ENCODE results near the gene MARS2.
"Not testable (repeated sequence)": the region's sequence is repeated elsewhere in the genome, so short reads cannot be mapped to it uniquely, and the experiment has no call there.

MARS2 gene

DNA sequence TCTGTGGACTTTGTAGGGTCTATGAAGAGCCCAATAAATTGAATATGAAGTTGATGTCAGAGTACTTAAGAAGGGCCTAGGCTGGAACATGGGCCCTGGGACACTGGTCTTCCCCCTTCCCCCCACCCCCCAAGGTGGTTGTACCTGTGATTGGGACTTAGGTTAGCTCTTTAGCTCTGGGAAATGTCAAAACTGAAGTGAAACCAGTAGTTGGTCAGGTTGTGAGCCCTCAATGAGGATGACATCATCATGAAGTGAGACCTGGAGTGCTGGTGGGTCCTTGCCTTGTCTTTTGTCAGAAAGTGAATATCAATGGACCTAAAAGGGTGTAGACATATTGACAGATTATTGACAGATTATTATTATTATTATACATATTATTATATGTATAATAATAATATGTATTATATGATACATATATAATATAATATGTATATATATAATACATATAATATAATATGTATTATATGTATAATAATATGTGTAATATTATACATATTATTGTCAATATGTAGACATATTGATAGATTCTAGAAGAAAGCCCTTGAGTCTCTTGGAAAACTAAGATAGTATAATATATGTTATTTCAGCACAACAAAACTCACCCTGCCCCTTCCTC, 5.4 kb downstream of the MARS2 start:
- no peaks in the 10 kb centered on the region for H3K27me3 ChIP-seq (ENCODE audit: control insufficient read depth, insufficient read depth, low read length)
- TF ChIP-seq, protein P1, sequence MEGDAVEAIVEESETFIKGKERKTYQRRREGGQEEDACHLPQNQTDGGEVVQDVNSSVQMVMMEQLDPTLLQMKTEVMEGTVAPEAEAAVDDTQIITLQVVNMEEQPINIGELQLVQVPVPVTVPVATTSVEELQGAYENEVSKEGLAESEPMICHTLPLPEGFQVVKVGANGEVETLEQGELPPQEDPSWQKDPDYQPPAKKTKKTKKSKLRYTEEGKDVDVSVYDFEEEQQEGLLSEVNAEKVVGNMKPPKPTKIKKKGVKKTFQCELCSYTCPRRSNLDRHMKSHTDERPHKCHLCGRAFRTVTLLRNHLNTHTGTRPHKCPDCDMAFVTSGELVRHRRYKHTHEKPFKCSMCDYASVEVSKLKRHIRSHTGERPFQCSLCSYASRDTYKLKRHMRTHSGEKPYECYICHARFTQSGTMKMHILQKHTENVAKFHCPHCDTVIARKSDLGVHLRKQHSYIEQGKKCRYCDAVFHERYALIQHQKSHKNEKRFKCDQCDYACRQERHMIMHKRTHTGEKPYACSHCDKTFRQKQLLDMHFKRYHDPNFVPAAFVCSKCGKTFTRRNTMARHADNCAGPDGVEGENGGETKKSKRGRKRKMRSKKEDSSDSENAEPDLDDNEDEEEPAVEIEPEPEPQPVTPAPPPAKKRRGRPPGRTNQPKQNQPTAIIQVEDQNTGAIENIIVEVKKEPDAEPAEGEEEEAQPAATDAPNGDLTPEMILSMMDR (IDR thresholded peaks at IDR 0.05), result no peak
- H3K4me1 ChIP-seq, result peaks cover 14% of the 10 kb centered on the region
- no peak overlapping the region for H3K9ac ChIP-seq
- H3K9me3 ChIP-seq (ENCODE audit: control insufficient read depth, low read length), result no peaks in the 10 kb centered on the region
- H3K4me3 ChIP-seq (ENCODE audit: low read depth, low read length), result no peak overlapping the region
- H3K79me2 ChIP-seq, result peaks cover 9% of the 10 kb centered on the region
- H3K36me3 ChIP-seq (ENCODE audit: control insufficient read depth, insufficient read depth, low read length), result no peaks in the 10 kb centered on the region
- no peak overlapping the region for H3K4me2 ChIP-seq (ENCODE audit: low read length)
- no peak overlapping the region for H3K27ac ChIP-seq
- H2AFZ ChIP-seq, result no peak overlapping the region

DNA sequence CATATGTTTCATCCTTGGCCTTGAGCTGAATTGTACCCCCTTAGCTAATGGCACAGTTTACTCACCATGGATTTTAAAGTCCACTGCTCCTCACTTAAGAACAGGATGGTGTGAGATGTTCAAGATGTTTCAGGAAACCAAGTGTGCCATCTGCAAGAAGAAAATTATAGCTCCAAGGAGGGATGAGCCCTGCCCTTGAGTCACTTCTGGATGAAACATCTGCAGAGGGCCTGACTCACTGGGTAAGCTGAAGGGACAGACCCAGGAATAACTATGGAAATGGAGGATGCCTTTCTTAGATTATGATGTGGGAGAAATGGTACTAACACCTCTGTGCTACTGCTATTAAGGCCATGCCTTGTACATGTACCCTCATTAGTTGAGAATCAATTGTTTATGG, 6.4 kb downstream of the MARS2 start:
- Histone ChIP-seq H3K4me3 (ENCODE audit: low read depth, low read length) (no peak overlapping the region), H3K36me3 (ENCODE audit: control insufficient read depth, insufficient read depth, low read length) (no peaks in the 10 kb centered on the region), H3K4me2 (ENCODE audit: low read length) (no peak overlapping the region), H3K9me3 (ENCODE audit: control insufficient read depth, low read length) (no peaks in the 10 kb centered on the region), H2AFZ (no peak overlapping the region), H3K9ac (no peak overlapping the region), H3K27me3 (ENCODE audit: control insufficient read depth, insufficient read depth, low read length) (no peaks in the 10 kb centered on the region), H3K79me2 (peaks cover 9% of the 10 kb centered on the region), H3K4me1 (peaks cover 9% of the 10 kb centered on the region), H3K27ac (no peak overlapping the region)
- TF ChIP-seq, protein P1 (IDR thresholded peaks at IDR 0.05), result no peak

DNA sequence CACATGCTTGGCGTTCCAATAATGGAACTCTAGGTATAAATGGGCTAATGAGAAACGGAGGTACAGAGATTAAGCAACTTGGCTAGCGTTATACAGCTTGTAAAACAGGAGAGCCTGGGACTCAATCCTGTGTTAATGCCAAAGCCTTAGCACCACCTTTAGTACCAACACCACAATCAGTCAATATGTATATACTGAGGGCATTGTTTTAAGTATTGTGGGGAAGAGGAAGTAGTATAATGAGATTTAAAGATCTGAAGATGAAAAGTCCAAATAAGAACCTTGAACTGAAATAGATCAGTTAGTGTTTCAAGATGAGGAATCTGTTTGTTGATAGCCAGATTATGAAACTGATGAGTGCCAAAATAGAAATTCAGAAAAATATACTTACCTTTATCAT, 8.1 kb downstream of the MARS2 start:
- Histone ChIP-seq H2AFZ (no peak overlapping the region), H3K36me3 (ENCODE audit: control insufficient read depth, insufficient read depth, low read length) (no peaks in the 10 kb centered on the region), H3K79me2 (peaks cover 5% of the 10 kb centered on the region), H3K27ac (no peak overlapping the region), H3K27me3 (ENCODE audit: control insufficient read depth, insufficient read depth, low read length) (no peaks in the 10 kb centered on the region), H3K4me3 (ENCODE audit: low read depth, low read length) (no peak overlapping the region), H3K9me3 (ENCODE audit: control insufficient read depth, low read length) (no peaks in the 10 kb centered on the region), H3K4me2 (ENCODE audit: low read length) (no peak overlapping the region), H3K9ac (no peak overlapping the region), H3K4me1 (peaks cover 6% of the 10 kb centered on the region)
- TF ChIP-seq, protein P1 (IDR thresholded peaks at IDR 0.05), result no peak

DNA sequence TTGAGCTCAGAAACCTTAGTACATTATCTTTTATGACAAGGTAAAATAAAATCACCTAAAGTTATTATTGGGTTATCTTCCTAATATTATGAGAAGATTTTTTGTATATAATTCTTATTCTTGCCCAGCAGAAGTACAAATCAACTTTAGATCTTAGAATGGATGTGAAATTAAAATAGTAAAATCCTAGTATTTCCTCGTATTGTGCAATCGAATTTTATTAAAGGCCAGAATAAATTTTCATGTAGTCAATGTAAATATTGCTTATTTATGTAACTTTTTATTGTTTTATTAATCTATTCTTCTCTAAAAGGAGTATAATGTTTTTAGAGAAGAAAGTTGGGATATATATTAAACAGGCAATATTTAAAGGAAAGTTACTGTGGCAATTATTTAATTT, 12.7 kb downstream of the MARS2 start:
- H3K36me3 ChIP-seq (ENCODE audit: control insufficient read depth, insufficient read depth, low read length), result no peaks in the 10 kb centered on the region
- no peaks in the 10 kb centered on the region for H3K4me1 ChIP-seq
- TF ChIP-seq, protein P1 (IDR thresholded peaks at IDR 0.05), result no peak
- no peak overlapping the region for H3K4me2 ChIP-seq (ENCODE audit: low read length)
- no peak overlapping the region for H3K9ac ChIP-seq
- no peaks in the 10 kb centered on the region for H3K79me2 ChIP-seq
- no peaks in the 10 kb centered on the region for H3K27me3 ChIP-seq (ENCODE audit: control insufficient read depth, insufficient read depth, low read length)
- H3K27ac ChIP-seq, result no peak overlapping the region
- no peaks in the 10 kb centered on the region for H3K9me3 ChIP-seq (ENCODE audit: control insufficient read depth, low read length)
- no peak overlapping the region for H2AFZ ChIP-seq
- H3K4me3 ChIP-seq (ENCODE audit: low read depth, low read length), result no peak overlapping the region

DNA sequence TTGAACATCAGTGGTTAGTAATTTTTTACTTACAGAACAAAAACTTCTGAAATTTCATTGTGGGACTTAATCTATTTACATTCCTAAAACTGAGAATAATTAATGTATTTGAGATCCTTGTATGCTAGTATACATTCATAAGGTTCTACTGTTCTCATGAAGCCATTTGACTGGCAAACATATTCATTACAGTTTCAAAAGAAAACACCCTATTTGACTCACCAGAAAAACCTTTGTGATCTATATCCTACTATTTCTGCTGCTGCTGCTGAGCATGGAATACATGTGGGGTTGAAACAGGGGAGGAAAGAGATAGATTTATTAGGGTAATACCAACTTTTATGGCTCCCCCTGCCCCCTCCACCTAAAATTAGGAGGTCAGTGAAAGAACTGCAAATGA, 21.8 kb downstream of the MARS2 start:
- Histone ChIP-seq H3K4me1 (no peaks in the 10 kb centered on the region), H3K9ac (no peak overlapping the region), H3K9me3 (ENCODE audit: control insufficient read depth, low read length) (no peaks in the 10 kb centered on the region), H2AFZ (no peak overlapping the region), H3K4me2 (ENCODE audit: low read length) (no peak overlapping the region), H3K36me3 (ENCODE audit: control insufficient read depth, insufficient read depth, low read length) (no peaks in the 10 kb centered on the region), H3K79me2 (no peaks in the 10 kb centered on the region), H3K4me3 (ENCODE audit: low read depth, low read length) (no peak overlapping the region), H3K27ac (no peak overlapping the region), H3K27me3 (ENCODE audit: control insufficient read depth, insufficient read depth, low read length) (no peaks in the 10 kb centered on the region)
- TF ChIP-seq, protein P1 (IDR thresholded peaks at IDR 0.05), result no peak

DNA sequence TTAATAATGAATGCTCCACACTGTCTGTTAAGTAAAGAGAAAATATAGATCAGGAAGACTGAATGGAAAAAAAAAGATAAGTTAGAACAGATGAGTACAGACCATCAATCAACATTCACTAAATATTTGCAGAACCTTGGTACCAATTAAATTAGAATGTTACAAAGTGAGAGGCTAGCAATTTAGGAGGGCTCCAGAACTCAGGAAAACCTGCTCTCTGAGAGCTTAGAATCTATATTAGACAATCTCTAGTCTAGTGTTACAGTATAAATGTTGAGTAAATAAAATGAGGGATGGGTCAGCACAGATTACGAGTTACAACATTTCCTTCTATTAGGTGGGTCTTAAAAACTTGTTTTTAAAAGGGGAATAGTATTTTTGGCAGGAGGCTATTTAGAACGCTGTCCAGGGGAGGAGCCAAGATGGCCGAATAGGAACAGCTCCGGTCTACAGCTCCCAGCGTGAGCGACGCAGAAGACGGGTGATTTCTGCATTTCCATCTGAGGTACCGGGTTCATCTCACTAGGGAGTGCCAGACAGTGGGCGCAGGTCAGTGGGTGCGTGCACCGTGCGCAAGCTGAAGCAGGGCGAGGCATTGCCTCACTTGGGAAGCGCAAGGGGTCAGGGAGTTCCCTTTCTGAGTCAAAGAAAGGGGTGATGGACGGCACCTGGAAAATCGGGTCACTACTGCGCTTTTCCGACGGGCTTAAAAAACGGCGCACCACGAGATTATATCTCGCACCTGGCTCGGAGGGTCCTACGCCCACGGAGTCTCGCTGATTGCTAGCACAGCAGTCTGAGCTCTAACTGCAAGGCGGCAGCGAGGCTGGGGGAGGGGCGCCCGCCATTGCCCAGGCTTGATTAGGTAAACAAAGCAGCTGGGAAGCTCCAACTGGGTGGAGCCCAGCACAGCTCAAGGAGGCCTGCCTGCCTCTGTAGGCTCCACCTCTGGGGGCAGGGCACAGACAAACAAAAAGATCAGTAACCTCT, 23.7 kb downstream of the MARS2 start:
- H3K4me2 ChIP-seq (ENCODE audit: low read length); H3K4me3 ChIP-seq (ENCODE audit: low read depth, low read length); H3K4me1 ChIP-seq; H2AFZ ChIP-seq; H3K9ac ChIP-seq; H3K27ac ChIP-seq; H3K36me3 ChIP-seq (ENCODE audit: control insufficient read depth, insufficient read depth, low read length); H3K79me2 ChIP-seq; H3K27me3 ChIP-seq (ENCODE audit: control insufficient read depth, insufficient read depth, low read length); H3K9me3 ChIP-seq (ENCODE audit: control insufficient read depth, low read length): not testable (repeated sequence)
